KG1 (cell line): ENCODE measurements around the gene ZP1.

Source experiments
- DNase-seq: peaks from one replicate; lab custom pipeline; 2025; lab: John Stamatoyannopoulos, UW

Gene ZP1

GRCh38 chr11:60844045-60844869 lies 23.1 kb upstream of the ZP1 start:
- no peak for DNase-seq

GRCh38 chr11:60844870-60845221 lies 22.5 kb upstream of the ZP1 start:
- no peak for DNase-seq

DNA sequence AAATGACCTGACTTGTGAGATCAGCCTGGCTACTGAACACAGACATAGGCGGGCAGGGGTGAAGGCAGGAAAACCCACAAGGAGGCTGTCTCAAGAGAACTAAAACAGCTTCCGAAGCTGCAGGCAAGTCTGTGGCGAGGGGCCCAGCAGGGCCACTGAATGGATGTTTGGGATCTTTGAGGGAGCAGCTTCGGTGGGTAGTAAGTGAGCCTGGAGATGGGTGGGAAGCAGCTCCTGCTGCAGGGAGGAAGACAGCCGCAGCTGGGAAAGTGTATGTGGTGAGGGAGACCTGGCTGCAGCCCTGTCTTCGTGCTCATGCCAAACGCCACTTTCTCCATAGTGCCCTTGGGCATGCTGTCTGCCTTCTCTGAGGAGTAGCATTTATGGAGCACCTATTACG lies 22.0 kb upstream of the ZP1 start:
- no peak for DNase-seq

- no peak for DNase-seq
These were observed 20.1 kb upstream of the ZP1 start for GRCh38 chr11:60847281-60847680.

DNA sequence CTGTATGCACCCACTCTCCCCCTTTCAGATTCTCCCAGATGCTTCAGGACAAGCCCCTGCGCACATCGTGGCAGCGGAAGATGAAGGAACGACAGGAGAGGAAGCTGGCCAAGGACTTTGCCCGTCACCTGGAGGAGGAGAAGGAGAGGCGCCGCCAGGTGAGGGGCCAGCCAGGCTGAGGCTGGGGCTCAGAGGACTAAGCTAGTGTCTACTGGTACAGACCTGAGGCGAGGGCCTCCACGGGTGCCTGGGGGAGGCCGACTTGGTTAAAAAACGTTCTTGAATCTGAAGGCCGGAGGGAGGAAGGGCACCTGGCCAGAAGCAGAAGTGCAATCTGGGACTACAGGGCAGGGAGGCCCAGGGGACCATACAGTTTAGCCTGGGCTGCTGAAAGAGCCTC lies 19.4 kb upstream of the ZP1 start:
- no peak for DNase-seq

DNA sequence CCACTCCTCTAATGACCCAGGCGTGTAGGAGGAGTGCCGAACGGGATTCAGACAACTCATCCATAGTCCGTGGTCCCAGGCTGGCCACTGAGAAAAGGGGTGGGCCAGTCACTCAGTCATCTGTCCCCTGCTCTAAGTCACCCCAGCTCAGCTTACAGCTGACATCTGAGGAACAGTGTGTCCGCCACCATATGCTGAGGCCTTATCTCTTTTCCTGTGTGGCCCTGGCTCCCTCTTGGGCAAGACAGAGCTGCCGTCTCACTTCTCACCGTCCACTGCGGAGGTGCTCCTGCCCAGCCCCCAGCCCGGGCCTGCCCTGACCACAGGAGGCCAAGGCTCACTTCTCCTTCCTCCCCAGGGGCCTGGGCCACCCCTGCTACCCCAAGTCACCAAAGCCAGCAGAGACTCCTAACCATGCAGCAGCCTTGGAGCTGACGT lies 18.6 kb upstream of the ZP1 start:
- no peak for DNase-seq

GRCh38 chr11:60849641-60850520 lies 17.5 kb upstream of the ZP1 start:
- no peak for DNase-seq

DNA sequence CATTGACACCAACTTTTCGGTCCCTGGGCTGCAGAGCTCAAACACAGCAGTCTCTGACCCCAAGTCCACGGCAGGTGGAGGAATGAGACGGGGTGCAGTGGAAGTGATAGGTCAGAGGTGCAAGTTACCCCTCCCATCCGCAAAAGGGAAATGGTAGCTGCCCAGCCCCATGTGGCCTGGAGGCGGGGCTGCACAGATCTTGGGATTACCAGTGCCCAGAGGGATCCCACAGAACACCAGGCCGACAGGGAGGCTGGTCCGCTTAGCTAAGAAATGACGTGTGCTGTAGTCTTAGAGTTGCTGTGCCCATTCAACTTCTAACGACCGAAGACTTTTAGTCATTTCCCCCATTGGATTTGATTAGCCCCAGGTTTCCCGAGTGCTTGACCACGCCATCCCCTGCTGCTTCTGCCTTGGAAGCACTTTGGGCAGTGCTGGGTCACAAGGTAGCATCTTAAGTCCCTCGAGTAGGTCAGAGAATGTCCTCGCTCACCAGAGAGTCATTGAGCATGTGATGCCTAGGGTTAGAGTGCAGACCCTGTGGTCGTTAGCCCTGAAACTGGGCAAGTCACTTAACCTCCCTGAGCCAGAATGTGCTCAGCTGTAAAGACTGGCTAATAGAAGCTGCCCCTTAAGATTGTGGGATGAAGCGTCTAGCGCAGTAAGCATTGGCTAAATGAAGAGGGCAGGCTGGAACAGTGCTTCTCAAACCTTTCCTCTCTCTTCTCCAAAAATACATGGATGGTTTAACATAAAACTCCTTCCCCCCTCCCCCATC lies 15.8 kb upstream of the ZP1 start:
- DNase-seq: no peak

DNA sequence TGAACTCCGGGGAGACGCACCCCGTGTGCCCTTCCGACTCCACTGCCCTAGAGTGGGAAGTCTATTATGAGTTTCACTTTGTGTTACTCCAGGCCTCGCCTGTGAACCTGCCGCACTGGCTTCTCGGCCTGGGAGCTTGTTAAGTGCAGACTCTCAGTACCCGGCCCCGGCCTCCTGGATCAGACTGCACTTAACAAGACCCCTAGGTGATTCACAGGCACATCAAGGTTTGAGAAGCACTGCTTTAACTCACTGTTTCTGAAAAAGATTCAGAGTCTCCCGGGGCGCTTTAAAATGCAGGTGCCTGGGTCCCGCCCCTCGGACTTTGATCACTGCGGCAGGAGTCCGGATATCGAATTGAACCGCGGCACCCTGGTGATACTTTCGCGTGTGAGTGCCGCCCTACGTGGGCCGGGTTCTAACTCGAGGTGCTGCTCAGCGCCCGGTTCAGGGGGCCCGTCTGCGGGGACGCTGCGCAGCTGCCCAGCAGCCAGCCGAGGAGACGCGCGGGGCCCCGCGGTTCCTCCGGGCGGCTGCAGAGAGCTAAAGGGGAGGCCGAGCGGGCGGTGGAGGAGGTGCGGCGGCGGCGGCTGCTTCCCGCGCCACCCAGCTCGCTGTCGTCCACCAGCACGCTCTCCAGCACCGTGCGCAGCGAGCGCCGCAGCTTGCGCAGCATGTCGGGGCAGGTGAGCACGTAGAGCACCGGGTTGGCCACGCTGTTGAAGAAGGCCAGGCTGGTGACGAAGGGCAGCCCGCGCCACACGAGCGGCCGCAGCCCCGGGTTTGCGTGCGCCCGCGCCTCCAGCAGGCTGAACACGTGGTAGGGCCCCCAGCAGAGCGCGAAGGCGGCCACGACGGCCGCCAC lies 15.0 kb upstream of the ZP1 start:
- no peak for DNase-seq

- DNase-seq: no peak
These were observed 14.1 kb upstream of the ZP1 start for GRCh38 chr11:60852982-60853950.

DNA sequence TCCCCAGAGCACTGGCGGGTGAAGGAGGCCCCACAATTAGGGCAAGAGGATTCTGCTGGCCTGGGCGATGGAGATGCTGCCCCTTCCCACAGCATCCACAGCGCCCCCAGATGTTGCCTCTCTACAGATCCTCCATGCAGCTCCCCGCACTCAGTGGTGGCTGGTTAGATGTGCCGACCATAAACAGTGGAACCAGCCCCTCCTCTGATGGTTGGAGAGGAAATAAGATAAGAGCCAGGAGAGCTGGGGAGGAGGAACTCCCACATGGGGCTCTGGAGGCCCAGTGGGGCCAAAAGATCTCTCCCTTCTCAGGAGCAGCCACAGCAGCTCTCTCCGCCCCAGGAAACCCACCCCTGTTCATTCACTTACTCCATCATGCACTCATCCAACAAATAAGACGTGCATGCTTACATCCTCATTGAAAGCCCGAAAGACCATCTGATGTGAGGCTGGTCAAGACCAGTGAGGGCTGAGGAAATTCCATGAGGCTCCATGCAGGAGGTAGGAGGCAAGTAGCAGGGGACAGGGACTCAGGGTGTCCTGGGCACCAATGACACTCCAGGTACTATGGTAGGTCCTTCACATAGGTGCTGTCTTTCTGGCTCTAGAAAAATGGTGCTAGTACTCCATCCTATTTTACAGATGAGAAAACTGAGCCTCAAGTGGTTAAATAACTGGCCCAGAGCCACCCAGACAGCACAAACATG lies 13.0 kb upstream of the ZP1 start:
- DNase-seq: no peak

DNA sequence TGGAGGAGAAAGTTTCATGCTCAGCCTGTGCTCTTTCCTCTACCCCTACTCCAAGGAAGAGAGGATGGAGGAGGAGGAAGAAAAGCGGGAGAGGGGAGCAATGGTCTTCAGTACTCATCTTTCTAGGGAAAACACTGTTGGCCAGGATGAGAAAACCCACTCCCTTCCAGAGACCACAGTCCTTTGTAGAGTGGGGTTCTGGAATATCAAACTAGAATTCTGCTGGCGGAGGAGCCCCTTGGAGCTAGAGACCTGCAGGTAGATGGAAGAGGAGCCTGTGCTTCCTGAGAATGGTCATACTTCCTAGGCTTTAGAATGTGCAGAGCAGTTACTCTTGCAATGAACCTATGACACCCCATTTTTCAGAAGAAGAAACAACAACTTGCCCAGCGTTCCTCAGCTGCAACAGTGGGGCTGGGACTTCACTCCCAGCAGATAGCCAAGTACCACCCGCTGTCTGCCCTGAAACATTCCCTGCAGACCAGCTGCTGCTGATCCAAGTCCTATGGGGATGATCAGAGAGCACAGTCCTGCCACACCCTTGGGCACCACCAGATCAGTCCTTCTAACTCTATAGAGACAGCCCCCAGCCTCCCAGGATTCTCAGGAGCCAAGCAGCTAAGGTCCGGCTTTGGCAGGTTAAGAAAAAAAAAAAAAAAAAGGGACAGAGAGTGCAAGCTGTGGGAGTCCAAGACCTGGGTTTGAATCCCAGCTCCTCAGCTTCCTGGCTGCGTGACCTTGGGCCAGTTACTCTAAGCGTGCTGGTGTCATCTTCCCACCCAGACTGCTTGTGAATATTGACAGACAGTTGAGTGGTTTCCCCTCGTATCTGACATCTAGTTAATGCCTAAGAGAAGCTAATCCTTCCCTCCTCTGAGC lies 12.3 kb upstream of the ZP1 start:
- DNase-seq: no peak

DNA sequence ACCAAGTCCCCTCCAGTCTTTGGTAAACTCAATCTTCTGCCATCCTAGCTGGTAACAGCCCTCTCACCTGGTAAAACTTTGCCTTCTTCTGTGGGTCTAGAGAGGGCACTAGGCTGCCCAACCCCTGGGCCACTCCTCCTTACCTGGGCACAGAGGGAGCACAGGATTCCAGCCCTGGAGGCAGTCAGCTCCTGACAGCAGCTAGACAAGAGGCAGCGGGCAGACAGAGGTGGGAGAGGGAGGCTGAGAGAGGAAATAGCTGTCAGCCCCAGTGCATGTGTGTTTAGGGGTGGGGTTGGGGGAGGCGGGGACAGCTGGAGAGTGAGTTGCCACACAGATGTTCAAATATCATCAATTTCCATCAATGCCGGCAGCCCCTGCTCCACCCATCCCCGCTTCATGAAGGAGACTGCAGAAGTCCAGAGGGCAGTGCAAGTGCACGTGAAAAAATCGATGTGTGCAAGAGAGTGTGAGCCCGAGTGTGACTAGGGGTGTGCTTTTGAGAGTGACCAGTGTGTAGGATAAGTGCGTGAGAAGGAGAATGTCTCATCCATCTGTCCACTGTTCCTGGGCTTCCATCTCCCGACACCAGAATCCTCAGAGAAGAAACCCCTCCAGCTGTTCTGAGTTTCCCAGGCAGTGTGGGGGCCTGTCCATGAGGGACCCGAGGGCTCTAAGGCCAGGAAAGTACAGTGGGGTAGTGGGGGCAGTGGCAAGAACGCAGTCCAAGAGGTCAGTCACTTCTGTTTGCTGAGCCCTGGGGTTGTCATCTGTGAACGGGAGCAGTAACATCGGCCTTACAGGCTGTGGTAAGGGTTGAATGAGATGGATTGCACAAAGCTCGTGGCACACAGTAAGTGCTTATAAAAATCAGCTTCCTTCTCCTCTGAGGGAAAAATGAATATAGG lies 11.4 kb upstream of the ZP1 start, which contains the start of gene PTGDR2:
Gene PTGDR2 (minus strand): TSS at position 225 of the 908 bp plus-strand sequence. CDS start 2,228 bp downstream, outside the sequence.
- no peak for DNase-seq

DNA sequence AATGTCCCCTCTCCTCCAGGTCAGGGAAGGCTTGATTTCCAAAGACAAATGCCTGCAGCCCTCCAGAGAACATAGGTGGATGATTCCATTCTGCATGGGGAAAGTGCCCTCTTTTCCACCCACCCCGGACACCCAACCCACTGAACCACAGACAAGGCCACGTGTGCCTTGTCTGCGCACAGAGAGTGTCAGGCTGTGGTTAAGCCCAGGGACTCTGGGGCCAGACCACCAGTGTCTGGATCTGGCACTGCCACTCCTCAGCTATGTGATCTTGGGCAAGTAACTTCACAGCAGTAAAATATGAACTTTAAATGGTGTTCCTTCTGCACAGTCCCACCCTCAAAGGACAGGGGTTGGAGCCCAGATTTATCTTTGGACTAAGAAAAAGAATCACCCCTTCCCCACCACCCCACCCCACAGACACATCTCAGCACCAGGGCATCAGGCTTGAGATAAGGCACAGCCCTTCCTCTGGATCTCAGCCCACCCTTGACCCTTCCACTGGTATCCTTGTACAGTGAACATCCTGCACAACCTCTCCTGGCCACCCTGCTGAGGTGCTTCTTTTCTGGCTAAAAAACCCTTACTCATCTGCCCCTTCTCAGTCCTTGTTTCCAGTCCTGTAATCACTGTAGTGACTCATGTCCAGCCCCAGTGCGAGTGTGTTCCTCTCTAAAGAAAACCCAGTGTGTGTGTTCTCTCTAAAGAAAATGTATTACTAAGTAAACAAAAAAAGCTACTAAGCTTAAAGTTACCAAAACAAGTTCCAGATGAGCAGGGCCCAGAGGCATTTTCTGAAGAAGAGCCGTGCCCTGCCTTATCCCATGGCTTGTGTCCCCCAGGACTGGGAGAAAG lies 9.7 kb upstream of the ZP1 start:
- DNase-seq: no peak

DNA sequence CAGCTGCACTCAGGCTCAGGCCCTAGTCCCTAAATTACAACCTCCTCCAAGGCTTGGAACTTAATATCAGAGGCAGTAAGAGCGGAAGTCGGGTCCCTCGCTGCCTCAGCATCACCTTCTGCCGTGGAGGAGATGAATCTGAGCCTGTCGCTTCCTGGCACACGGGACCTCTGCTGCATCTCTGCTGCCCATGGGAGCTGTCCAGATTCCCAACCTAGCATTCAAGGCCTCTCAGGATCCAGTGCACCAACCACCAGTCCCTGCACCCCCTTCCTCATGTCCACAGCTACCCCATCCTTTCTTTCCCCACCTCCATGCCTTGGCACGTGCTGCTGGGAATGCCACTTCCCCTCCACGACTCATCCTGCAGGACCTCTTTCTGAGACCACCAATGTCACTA lies 9.1 kb upstream of the ZP1 start:
- no peak for DNase-seq

- DNase-seq: no peak
These were observed 8.4 kb upstream of the ZP1 start for GRCh38 chr11:60858731-60859464.
